Fibroblast of lung (primary cell): ENCODE data around the gene SPATA21.

Experiments
- CTCF ChIP-seq, 2 donors: IDR thresholded peaks in 1 of 2; conservative IDR thresholded peaks in 1 of 2; 1 replicate in 1 of 2; 2 replicates in 1 of 2; pipeline ENCODE4 v1.5.1; 2011 to 2012; ENCODE audit warnings: low read length in 2 of 2, control low read depth in 1 of 2, inconsistent platforms in 1 of 2, low read depth in 1 of 2, mild to moderate bottlenecking in 1 of 2
- EZH2 ChIP-seq: IDR thresholded peaks from 2 replicates; pipeline ENCODE4 v1.5.1; 2012; ENCODE audit warnings: low read length, control low read depth, mild to moderate bottlenecking; ENCODE audit errors: missing control alignments

- TF ChIP-seq CTCF (conservative IDR thresholded peaks at IDR 0.05 in 1 of 2, IDR thresholded peaks at IDR 0.05 in 1 of 2; ENCODE audit: low read depth in 1 of 2, low read length in 2 of 2) (no peak), EZH2 (no peak)
Observed at GRCh38 chr1:16369821-16370220, 67.4 kb downstream of the SPATA21 start.
